DMS 273 treated with DMSO at 0.1 percent for 48 hours (cell line): ENCODE measurements around the gene NEO1.

Experiments used
- DNase-seq: peaks from one replicate; lab custom pipeline; 2025; lab: John Stamatoyannopoulos, UW

NEO1 gene

GRCh38 chr15:73313861-73314260 is 261.6 kb downstream of the NEO1 start:
- no peak for DNase-seq

DNA sequence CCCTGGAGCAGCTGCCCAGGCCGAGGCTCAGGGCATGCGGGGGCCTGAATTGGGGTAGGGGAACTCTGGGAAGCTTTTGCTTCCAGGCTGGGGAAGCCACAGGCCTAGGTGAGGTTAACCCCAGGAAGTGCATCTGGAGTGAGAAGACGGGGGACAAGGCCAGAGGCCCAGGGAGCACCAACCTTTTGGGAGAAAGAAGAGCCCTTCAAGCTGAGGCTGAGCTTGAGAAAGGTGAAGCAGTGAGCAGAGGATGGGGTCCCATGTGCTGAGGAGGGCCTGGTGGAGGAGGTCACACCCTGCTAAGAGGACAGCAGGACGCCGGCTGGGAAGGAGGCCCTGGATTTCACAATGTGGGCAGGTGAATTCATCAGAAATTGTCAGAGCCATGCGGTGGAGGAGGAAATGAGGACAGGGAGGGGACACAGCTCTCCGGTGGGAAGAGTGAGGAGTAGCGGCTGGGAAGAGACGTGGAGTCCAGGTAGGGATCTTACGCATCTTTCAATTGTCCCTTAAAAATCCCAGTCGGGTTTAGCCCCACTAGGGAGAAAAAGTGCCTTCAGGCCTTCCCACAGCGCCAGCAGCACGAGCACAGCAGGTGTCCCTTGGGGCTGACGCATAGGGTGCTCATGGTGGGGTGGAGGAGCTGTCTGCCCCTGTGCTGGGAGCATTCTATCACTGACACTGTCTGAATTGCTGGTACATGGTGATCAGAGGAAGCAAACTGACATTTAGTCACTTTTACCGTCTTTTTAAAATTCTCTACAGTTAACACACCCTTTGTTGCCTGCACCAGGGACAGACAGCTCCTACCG is 265.6 kb downstream of the NEO1 start:
- DNase-seq: no peak

- no peak for DNase-seq
These were observed 266.4 kb downstream of the NEO1 start for GRCh38 chr15:73318463-73319351.

GRCh38 chr15:73319460-73320245 is 267.4 kb downstream of the NEO1 start:
- DNase-seq: no peak

GRCh38 chr15:73320619-73321180 is 268.4 kb downstream of the NEO1 start:
- DNase-seq: no peak

DNA sequence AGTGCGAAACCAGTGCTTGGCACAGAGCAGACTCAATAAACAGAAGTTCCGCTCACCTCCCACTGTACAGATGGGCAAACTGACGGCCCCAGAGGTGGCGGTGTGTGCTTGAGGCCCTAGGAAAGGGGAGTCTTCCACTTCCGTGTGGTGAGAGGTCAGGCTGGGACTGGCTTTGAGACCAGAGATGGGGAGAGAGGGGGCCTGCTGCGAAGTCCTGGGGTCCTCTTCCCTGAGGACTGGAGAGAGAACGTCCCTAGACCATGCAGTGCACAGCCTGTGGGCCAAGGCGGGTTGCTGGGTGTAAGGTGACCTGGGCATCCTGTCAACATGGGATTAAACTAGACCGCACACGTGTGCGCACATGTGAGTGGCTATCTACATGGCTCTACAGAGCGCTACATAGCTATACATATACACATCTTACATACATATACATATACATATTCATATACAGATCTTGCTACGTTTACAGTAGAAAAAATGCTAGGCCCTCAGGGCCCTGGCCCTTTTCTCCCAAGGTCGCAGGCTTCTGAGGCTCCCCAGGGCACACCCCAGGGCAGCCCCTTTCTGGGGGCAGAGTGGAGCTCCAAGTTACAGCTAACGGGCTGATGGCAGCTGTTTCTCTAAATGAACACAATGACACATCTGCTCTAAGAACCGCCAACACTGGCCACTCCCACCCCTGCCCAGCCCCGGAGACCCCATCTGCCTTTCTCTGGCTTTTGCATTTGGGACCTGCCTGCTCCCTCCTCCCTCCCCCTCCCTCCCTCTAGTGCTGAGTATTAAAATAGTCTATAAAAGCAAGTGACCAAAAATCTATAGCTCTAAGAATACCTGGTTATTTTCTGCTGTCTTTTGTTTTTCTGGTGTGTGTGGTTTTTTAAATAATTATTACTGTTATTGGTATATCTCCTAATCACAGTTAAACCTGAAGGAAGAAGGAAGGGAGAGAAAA is 269.5 kb downstream of the NEO1 start:
- peak; percentile 42 for DNase-seq

- DNase-seq: no peak
These were observed 270.6 kb downstream of the NEO1 start for GRCh38 chr15:73322665-73323373.

- DNase-seq: no peak
These were observed 271.2 kb downstream of the NEO1 start for GRCh38 chr15:73323374-73323955.

GRCh38 chr15:73323956-73324355 is 271.7 kb downstream of the NEO1 start:
- DNase-seq: no peak

DNA sequence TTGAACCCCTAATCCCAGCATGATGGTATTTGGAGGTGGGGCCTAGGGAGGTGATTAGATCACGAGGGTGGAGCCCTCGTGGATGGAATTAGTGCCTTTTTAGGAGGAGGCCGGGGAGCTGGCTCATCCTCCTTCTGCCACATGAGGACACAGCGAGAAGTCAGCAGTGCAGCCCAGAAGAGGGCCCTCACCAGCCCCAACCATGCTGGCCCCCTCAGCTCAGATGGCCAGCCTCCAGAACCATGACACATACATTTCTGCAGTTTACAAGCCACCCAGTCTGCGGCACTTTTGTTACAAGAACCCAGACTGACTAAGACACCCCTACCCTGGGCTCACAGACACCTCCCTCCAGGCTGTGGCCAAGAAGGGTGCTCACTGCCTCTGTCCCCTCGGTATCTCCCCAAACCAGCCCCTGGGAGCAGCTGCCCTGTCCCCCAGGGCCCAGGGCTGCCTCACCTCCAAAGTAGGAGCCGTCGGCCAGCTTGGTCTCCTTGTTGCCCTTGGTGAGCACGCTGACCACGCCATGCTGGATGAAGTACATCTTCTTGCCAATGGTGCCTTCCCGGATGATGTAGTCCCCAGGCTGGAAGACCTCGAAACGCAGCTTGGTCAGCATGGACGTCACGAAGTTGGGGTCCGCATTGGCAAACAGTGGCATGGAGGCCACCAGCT is 272.4 kb downstream of the NEO1 start:
- DNase-seq: no peak

DNA sequence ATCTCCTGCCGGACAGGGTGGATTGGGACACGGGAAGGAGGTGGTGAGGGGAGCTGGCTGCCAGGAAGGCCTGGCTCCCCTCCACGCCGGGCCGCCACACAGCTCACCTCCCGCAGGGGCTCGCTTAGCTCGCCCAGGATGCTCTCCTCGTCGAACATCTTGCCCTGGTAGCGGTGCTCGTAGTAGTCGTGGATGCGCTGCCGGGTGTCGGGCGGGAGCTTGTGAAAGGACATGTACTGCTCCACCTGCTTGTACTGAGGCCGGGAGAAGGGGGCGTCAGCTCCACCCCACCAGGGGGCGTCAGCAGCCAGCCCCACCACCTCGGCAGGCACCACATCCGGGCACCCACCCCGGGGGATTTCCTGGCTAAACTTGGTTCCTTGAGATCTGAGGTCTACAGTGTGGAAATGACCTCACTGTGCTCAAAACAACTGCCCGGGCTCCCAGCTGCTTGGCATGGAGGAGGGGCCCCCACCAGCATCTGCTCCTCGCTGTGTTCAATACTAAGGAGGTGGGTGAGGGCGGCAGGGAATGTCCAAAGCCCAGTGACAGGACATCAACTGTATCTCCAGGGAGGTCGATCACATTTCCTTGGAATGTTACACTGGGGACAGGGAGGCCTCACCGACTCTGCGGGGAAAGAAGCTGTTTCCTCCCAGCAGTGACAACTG is 273.1 kb downstream of the NEO1 start:
- DNase-seq: no peak

- DNase-seq: no peak
These were observed 273.9 kb downstream of the NEO1 start for GRCh38 chr15:73326157-73326556.

DNA sequence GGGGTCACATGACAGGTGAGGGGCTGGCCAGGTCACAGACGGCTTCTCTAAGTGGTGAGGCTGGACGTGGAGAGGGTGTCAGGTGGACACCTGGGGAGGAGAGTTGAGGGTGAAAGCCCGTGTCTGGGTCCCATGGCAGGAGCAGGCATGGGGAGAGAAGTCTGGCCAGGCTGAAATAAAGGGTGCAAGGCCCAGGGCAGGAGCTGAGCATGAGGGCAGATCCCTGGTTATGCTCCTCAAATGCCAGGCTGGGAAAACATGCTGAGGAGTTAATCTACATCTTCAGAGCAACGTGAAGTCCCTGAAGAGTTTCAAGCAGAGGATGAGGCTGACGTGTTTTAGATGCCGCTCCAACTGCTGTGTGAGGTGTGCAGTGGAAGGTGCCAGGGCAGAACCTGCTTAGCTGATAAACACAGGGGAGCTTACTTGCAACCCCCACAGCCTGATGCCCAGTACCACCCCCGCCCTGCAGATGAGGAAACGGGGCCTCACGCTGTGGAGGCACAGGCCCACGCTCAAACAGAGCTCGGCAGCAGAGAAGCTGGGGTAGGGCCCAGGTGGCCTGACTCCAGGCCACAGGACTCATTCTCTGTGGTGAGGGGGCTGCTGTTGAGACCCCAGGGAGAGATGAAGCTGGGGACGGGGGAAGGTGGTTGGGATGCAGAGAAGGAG is 276.0 kb downstream of the NEO1 start:
- no peak for DNase-seq

- no peak for DNase-seq
These were observed 276.7 kb downstream of the NEO1 start for GRCh38 chr15:73328981-73329380.

DNA sequence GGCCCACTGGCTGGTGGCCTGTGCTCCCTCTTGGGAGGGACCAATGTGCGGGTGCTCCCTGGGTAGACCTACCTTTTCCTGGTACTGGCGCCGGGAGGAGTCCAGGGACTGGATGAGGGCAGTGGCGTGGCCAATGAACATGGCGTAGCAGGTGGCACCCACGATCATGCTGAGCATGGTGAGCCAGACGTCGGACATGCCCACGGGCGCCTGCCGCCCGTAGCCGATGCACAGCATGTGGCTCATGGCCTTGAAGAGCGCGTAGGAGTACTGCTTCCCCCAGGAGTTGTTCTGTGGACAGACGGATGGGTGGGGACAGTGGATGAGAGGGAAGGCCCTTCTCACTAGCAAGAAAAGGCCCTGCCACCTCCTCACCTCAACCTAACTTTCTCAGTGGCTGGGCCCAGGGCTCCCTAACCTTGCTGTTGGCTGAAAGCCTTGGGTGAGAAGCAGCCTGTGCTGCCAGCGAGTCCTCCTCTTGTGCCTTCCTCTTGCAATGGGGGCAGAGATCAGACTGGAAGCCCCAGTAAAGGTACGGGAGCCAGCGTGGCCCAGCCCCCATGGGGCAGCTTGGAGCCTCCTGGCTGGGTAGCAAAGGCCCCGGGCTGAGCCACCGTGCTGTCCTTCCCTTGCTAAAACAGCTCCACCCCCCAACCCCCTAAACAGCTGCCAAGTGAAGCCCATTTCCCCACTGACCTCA is 277.4 kb downstream of the NEO1 start:
- no peak for DNase-seq

DNA sequence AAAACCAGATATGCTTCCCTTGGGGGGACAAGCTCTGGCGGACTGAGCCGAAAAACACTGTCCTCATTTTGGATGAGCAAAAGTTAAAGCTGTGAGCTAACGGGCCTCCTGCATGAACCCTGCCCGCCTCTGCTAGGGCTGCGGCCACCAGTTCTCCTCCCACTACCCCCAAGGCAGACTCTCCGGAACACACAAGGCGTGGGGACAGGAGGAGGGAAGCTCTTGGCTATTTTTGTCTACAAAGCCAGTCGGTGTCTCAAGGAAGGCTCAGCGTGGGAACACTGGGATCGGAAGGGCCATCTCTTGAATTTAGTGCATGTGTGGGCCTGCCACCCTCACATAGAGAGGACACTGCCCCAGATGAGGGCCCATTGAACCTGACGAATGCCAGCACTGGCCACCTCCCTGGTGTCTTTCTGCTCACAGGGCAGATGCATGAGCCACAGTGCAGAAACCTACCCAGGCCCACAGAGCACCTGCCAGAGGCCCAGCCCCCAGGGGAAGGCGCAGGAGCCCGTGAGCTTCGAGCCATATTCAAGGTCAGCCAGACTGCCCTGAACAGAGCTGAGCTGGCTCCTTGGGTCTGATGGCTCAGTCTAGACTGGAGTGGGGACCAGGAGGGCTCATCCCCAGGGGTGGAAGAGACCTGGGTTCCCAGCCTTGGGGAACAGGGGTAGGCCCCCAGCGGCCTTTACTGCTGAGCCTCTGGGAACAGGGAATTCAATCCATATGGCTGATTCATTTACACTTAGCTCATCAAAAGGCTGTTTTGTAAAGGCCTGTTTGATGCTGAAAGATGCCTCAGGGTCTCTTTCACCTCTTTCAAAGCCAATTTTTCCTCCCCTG is 278.2 kb downstream of the NEO1 start:
- DNase-seq: no peak

- DNase-seq: no peak
These were observed 279.2 kb downstream of the NEO1 start for GRCh38 chr15:73331501-73331900.
